ENCODE measurements around the gene PTPRN2. TPM values are rescaled to one million over a fixed set of nuclear protein-coding genes. Genes with fewer than 3 reads are reported as not detected.

PTPRN2 gene
- total and polyA plus RNA-seq, 2 donors (not counting 3 experiments of a cell fraction or from before 2014, with no cell fraction given): 0.62 to 0.88 TPM

GRCh38 chr7:157881048-157881771 lies 706.4 kb downstream of the PTPRN2 start:
- no TSS peak for BruUV-seq (replicated peaks)
- Histone ChIP-seq H3K4me2 (ENCODE audit: insufficient read depth, low read length) (no peak overlapping the region), H3K9ac (replicated peaks; ENCODE audit: extremely low read depth, insufficient read depth, low read length) (no peak overlapping the region), H3K9me3 (replicated peaks; ENCODE audit: control insufficient read depth, insufficient read depth, low read length) (peaks cover 2% of the 10 kb centered on the region), H3K4me1 (ENCODE audit: control insufficient read depth, extremely low read depth, insufficient read depth, low read length) (no peaks in the 10 kb centered on the region), H2AFZ (ENCODE audit: low read depth, low read length) (no peak overlapping the region), H3K4me3 (replicated peaks in 1 of 3; ENCODE audit: insufficient read depth in 1 of 3, low read depth in 1 of 3, low read length in 3 of 3) (no peak overlapping the region), H4K20me1 (replicated peaks; ENCODE audit: control insufficient read depth, extremely low read depth, insufficient read depth, low read length) (no peaks in the 10 kb centered on the region), H3K79me2 (ENCODE audit: control insufficient read depth, insufficient read depth, low read length) (no peaks in the 10 kb centered on the region), H3K9me1 (replicated peaks; ENCODE audit: control insufficient read depth, extremely low read depth, insufficient read depth, low read length) (no peaks in the 10 kb centered on the region), H3K27ac (ENCODE audit: insufficient read depth, low read depth, low read length) (no peak overlapping the region), H3K27me3 (ENCODE audit: control insufficient read depth in 2 of 2, insufficient read depth in 2 of 2, low read length in 2 of 2) (no peaks in the 10 kb centered on the region), H3K36me3 (ENCODE audit: control insufficient read depth in 2 of 2, extremely low read depth in 1 of 2, insufficient read depth in 2 of 2, low read length in 2 of 2) (no peaks in the 10 kb centered on the region)
- FAIRE-seq (no peak), DNase-seq (ENCODE audit: low read depth, low spot score) (no peak)
- intact Hi-C loops (cut with micrococcal nuclease): no loop called here
- TF ChIP-seq GATA2 (IDR thresholded peaks at IDR 0.05; ENCODE audit: insufficient read depth, insufficient read length, low read depth, low read length): no peak
- dilution Hi-C loops (cut with MboI; ENCODE audit: extremely low pct_ligation_motif_present, low sequenced_read_pairs): no loop called here
- ChIA-PET CTCF (no interaction called here), POLR2A (no interaction called here)

- Histone ChIP-seq H2AFZ (ENCODE audit: low read depth, low read length) (no peak overlapping the region), H3K27ac (ENCODE audit: insufficient read depth, low read depth, low read length) (no peak overlapping the region), H3K36me3 (ENCODE audit: control insufficient read depth in 2 of 2, extremely low read depth in 1 of 2, insufficient read depth in 2 of 2, low read length in 2 of 2) (no peaks in the 10 kb centered on the region), H3K27me3 (ENCODE audit: control insufficient read depth in 2 of 2, insufficient read depth in 2 of 2, low read length in 2 of 2) (no peaks in the 10 kb centered on the region), H3K79me2 (ENCODE audit: control insufficient read depth, insufficient read depth, low read length) (no peaks in the 10 kb centered on the region), H4K20me1 (replicated peaks; ENCODE audit: control insufficient read depth, extremely low read depth, insufficient read depth, low read length) (no peaks in the 10 kb centered on the region), H3K9me1 (replicated peaks; ENCODE audit: control insufficient read depth, extremely low read depth, insufficient read depth, low read length) (no peaks in the 10 kb centered on the region), H3K4me1 (ENCODE audit: control insufficient read depth, extremely low read depth, insufficient read depth, low read length) (no peaks in the 10 kb centered on the region), H3K4me3 (replicated peaks in 1 of 3; ENCODE audit: insufficient read depth in 1 of 3, low read depth in 1 of 3, low read length in 3 of 3) (no peak overlapping the region), H3K9ac (replicated peaks; ENCODE audit: extremely low read depth, insufficient read depth, low read length) (no peak overlapping the region), H3K9me3 (replicated peaks; ENCODE audit: control insufficient read depth, insufficient read depth, low read length) (peaks cover 2% of the 10 kb centered on the region), H3K4me2 (ENCODE audit: insufficient read depth, low read length) (no peak overlapping the region)
- DNase-seq (ENCODE audit: low read depth, low spot score): no peak
- no peak for FAIRE-seq
- dilution Hi-C loops (cut with MboI; ENCODE audit: extremely low pct_ligation_motif_present, low sequenced_read_pairs): no loop called here
- BruUV-seq (replicated peaks): no TSS peak
- intact Hi-C loops (cut with micrococcal nuclease): no loop called here
- TF ChIP-seq POLR2AphosphoS5 (IDR thresholded peaks at IDR 0.05; ENCODE audit: insufficient read depth, low read depth, low read length): no peak
- TF ChIP-seq POLR2A (IDR thresholded peaks at IDR 0.05; ENCODE audit: low read depth, low read length): no peak
- no peak for TF ChIP-seq GATA2 (IDR thresholded peaks at IDR 0.05; ENCODE audit: insufficient read depth, insufficient read length, low read depth, low read length)
- TF ChIP-seq CTCF (IDR thresholded peaks at IDR 0.05; ENCODE audit: extremely low read depth in 1 of 2, insufficient read depth in 1 of 2, low read depth in 1 of 2, low read length in 2 of 2): no peak
- TF ChIP-seq EZH2 (IDR thresholded peaks at IDR 0.05; ENCODE audit: borderline replicate concordance, low read depth, low read length, severe bottlenecking): no peak
- TF ChIP-seq FOS (IDR thresholded peaks at IDR 0.05; ENCODE audit: borderline replicate concordance, insufficient read depth, low read length): no peak
- TF ChIP-seq MAX (IDR thresholded peaks at IDR 0.05; ENCODE audit: insufficient read depth, insufficient read length): no peak
- no peak for TF ChIP-seq JUN (IDR thresholded peaks at IDR 0.05; ENCODE audit: borderline replicate concordance, insufficient read depth, insufficient read length, low read depth)
- POLR2A ChIA-PET: no interaction called here
- CTCF ChIA-PET: no interaction called here
Measured at GRCh38 chr7:157879391-157879790, 708.2 kb downstream of the PTPRN2 start.

Measured in endothelial cell of umbilical vein (primary cell).